WERI-Rb-1 (cell line): Measurements from ENCODE around the gene TTBK1.

ENCODE experiments used
- DNase-seq: peaks from one replicate; pipeline ENCODE4 v3.0.0-alpha.2; 2020
- H3K27ac ChIP-seq: fragments of 250-450 bp; sonication (Bioruptor Pico); 2 replicates; pipeline ENCODE4 v1.5.1; 2020; ENCODE audit warnings: mild to moderate bottlenecking, moderate library complexity
- H3K27me3 ChIP-seq: fragments of 250-450 bp; sonication (Bioruptor Pico); 2 replicates; pipeline ENCODE4 v1.5.1; 2021; ENCODE audit warnings: mild to moderate bottlenecking, low read depth, moderate library complexity; ENCODE audit not compliant: insufficient read depth, severe bottlenecking
- H3K36me3 ChIP-seq: fragments of 250-450 bp; sonication (Bioruptor Pico); 2 replicates; pipeline ENCODE4 v1.5.1; 2020; ENCODE audit warnings: mild to moderate bottlenecking, moderate library complexity
- H3K4me3 ChIP-seq: 2 replicates; pipeline ENCODE4 v1.5.1; 2011; ENCODE audit warnings: low read depth, mild to moderate bottlenecking, control low read depth, low read length
- H3K9me3 ChIP-seq: fragments of 250-450 bp; sonication (Bioruptor Pico); 2 replicates; pipeline ENCODE4 v1.5.1; 2021; ENCODE audit warnings: mild to moderate bottlenecking, moderate library complexity; ENCODE audit not compliant: severe bottlenecking
- TF ChIP-seq, protein P1 (sequence below): IDR thresholded peaks from 2 replicates; pipeline ENCODE4 v1.5.1; 2011; ENCODE audit warnings: low read depth, mild to moderate bottlenecking, control low read depth, inconsistent platforms, low read length

Gene TTBK1

DNA sequence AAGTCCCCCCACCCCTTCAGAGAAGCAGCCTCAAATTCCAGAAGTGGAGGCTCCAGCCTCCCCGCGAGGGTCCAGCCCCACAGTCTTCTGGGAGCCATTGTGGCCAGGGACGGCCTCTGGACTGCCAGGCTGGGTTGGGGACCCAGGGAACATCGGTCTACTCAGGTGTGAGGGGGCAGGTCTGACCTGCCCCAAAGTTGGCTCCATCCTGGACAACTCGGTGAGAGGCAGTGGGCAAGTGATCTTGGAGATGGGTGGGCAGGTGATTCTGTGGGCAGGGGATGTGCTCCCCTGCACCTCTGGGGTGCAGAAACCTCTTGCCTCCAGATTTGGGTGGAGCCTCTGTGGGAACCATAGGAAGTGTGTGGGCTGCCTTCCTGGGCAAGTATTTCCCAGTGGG, 42.6 kb downstream of the TTBK1 start:
- H3K27ac ChIP-seq = no peak overlapping the region
- TF ChIP-seq, protein P1, sequence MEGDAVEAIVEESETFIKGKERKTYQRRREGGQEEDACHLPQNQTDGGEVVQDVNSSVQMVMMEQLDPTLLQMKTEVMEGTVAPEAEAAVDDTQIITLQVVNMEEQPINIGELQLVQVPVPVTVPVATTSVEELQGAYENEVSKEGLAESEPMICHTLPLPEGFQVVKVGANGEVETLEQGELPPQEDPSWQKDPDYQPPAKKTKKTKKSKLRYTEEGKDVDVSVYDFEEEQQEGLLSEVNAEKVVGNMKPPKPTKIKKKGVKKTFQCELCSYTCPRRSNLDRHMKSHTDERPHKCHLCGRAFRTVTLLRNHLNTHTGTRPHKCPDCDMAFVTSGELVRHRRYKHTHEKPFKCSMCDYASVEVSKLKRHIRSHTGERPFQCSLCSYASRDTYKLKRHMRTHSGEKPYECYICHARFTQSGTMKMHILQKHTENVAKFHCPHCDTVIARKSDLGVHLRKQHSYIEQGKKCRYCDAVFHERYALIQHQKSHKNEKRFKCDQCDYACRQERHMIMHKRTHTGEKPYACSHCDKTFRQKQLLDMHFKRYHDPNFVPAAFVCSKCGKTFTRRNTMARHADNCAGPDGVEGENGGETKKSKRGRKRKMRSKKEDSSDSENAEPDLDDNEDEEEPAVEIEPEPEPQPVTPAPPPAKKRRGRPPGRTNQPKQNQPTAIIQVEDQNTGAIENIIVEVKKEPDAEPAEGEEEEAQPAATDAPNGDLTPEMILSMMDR = no peak

DNA sequence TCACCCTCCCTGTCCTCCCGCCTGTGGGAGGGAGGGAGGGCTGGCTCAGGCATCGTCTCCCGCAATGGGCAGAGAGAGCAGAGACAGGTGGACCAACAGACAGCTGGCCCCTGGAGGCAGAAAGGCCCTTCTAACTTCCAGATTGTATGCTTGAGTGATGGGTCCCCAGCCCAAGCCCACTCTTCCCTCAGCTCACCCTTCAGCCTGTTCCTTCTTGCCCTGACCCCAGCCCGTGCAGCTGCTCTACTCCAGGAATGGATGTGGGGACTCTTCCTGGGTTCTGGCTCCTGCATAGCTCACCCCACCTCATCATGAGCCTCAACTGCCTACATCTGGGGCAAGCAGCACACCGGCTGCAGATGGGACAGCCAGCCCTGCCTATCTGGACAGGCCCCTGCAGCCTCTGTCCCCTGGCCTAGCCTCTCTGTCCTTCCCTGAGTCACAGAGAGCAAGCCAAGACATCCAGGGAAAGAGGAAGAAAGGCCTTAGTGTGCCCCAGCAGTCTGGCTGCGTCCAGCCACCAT, 43.2 kb downstream of the TTBK1 start:
- Histone ChIP-seq H3K4me3 (no peak overlapping the region), H3K27me3 (no peaks in the 10 kb centered on the region), H3K27ac (no peak overlapping the region), H3K36me3 (no peaks in the 10 kb centered on the region), H3K9me3 (no peaks in the 10 kb centered on the region)
- TF ChIP-seq, protein P1 = no peak
- no peak for DNase-seq

More for the DNA sequence above, 42.6 kb downstream of the TTBK1 start:
- DNase-seq = no peak
- H3K36me3 ChIP-seq = no peaks in the 10 kb centered on the region
- H3K9me3 ChIP-seq = no peaks in the 10 kb centered on the region
- H3K4me3 ChIP-seq = no peak overlapping the region
- H3K27me3 ChIP-seq = no peaks in the 10 kb centered on the region

DNA sequence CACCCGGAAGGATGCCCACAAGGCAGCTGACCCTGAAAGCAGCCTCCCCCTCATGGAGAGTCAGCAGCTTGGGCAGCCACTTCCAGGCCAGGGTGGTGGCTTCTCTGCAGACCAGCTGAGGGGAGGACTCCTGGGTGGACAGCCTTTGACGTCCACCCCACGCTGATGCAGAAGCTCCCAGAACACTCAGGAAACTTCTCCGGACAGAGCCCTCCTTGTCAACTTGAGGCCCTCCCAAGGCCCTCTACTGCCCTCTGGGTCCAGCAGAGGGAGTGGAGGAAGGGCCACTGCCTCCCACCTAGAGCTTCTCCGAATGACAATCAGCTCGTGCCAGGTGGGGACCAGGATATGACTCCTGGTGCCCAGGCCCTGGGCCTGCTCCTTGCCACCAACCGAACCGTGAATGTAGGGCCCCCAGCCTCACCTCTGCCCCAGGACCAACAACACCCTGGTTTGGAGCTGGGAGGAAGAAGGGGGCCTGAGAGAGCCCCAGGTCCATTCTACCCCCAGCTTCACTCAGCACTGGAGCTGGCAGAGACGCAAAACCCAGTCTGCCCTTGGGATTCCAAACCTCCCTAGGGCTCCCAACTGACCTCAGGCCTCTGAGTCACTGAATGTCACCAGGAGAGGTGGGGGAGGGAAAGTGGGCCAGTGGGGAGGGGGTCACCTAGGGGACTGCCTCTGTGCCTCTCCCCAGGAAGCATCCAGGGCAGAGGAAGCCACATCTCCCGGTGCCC, 43.9 kb downstream of the TTBK1 start:
- peak; percentile 74 for DNase-seq
- TF ChIP-seq, protein P1 = peak; percentile 89

DNA sequence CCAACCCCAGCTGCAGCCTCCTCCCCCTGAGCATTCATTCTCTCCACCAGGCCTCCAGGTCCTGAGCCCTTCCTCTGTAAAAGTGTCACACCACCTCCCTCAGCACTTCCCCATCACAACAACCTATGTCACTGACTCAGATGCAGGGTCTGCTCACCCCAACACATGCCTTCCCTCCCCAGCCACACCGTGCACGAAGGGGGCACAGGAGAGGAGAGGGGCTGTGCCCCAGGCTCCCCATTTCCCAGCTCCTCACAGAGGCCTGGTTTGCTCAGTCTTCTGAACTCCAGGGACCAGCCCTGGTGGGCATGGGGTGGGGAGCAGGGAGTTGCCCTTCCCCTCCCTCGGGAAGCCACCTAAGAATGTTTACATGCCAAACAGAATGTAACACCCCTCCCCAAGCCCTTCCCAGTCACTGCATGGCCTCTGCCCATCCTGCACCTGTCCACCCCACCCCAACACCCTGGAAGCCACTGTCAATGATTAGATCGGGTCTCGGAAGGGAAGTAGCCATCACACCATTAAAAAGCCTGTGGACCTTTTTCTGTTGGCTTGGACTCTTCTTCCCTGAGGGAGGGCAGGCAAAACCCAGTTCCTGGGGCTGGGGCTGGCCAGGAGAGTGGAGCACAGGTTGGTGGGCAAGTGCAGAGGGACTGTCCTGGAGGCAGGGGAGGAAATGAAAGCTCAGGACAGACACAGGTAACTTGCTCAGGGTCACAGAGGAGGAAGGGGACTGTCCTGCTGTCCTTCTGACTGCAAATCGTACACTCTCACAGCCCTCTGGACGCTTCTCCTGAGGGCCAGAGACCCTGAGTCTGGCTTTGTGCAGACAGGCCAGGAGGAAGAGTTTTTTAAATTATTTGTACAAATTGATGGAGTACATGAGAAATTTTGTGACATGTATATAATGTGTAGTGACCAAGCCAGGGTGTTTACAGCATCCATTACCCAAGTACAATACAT, 44.7 kb downstream of the TTBK1 start:
- TF ChIP-seq, protein P1 = no peak
- no peaks in the 10 kb centered on the region for H3K27me3 ChIP-seq
- H3K4me3 ChIP-seq = no peak overlapping the region
- no peaks in the 10 kb centered on the region for H3K36me3 ChIP-seq
- no peak overlapping the region for H3K27ac ChIP-seq
- no peaks in the 10 kb centered on the region for H3K9me3 ChIP-seq
- no peak for DNase-seq

More for the DNA sequence above, 43.9 kb downstream of the TTBK1 start:
- Histone ChIP-seq H3K9me3 (no peaks in the 10 kb centered on the region), H3K27me3 (no peaks in the 10 kb centered on the region), H3K36me3 (no peaks in the 10 kb centered on the region), H3K4me3 (no peak overlapping the region), H3K27ac (no peak overlapping the region)

DNA sequence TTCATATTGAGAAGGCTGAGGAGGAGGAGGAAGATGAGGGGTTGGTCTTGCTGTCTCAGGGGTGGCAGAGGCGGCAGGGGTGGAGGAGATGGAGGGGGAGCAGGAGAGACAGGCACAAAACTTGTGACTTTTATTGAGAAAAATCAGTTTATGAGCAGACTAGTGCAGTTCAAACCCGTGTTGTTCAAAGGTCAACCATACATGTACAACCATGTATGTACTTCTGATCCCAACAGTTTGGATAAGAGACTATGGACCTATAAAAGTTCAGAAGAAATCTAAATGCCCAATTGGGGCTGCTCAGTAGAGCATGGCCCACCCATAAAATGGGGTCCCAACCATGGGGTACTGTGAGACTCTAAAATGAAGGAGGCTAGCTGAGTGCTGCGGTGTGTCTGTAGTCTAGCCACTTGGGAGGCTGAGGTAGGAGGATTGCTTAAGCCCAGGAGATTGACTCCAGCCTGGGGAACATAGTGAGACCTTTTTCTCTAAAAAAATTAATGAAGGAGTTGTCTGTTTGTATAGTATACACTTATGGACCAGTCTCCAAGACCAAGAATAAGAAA, 47.1 kb downstream of the TTBK1 start:
- TF ChIP-seq, protein P1 = no peak
- no peaks in the 10 kb centered on the region for H3K27me3 ChIP-seq
- no peak for DNase-seq
- no peaks in the 10 kb centered on the region for H3K9me3 ChIP-seq
- H3K36me3 ChIP-seq = no peaks in the 10 kb centered on the region
- no peak overlapping the region for H3K4me3 ChIP-seq
- H3K27ac ChIP-seq = no peak overlapping the region
